PC-9 (cell line): ENCODE measurements around the gene TLCD3B. TPM values are rescaled to one million over a fixed set of nuclear protein-coding genes. Genes with fewer than 3 reads are reported as not detected.
A peak's percentile ranks its signal among the peaks of the same experiment; 100 is the strongest.

Experiments used
- BruUV-seq: library from RNA; stranded (reverse); fragments of 400-500 nt; replicated peaks from 2 replicates; lab custom pipeline; 2021; lab: Mats Ljungman, UMichigan
- CTCF ChIA-PET: fragments of 300-600 bp; sonication (Branson Sonifier 250); formaldehyde crosslinking; loops from one replicate; lab custom pipeline; 2022; ENCODE audit warnings: antibody characterized with exemption; lab: Charles Lee
- POLR2A ChIA-PET: fragments of 300-600 bp; sonication (Branson Sonifier 250); formaldehyde crosslinking; loops from one replicate; lab custom pipeline; 2022; ENCODE audit warnings: antibody characterized with exemption; ENCODE audit not compliant: unreplicated experiment; lab: Charles Lee
- DNase-seq, 2 experiments: peaks; one replicate each; pipeline versions ENCODE4 v3.0.0 to v3.0.0-alpha.2; 2015 to 2022; ENCODE audit warnings: mixed read lengths in 1 of 2
- H2AFZ ChIP-seq: fragments of 200-600 bp; sonication (generic); 2 replicates; pipeline ENCODE4 v1.8.1; 2017; ENCODE audit warnings: antibody characterized with exemption
- H3F3A ChIP-seq: fragments of 200-600 bp; sonication (generic); 2 replicates; pipeline ENCODE4 v1.8.1; 2017; ENCODE audit warnings: antibody characterized with exemption, mild to moderate bottlenecking, low read depth; ENCODE audit not compliant: insufficient read depth
- H3K27ac ChIP-seq: fragments of 200-600 bp; sonication (generic); 2 replicates; pipeline ENCODE4 v1.6.1; 2016; ENCODE audit warnings: mixed run types
- H3K27me3 ChIP-seq: fragments of 200-600 bp; sonication (generic); 2 replicates; pipeline ENCODE4 v1.6.1; 2016; ENCODE audit warnings: low read depth, mixed run types; ENCODE audit not compliant: insufficient read depth
- H3K36me3 ChIP-seq: fragments of 200-600 bp; sonication (generic); 2 replicates; pipeline ENCODE4 v1.6.1; 2016; ENCODE audit warnings: low read depth, mixed run types
- H3K4me1 ChIP-seq: fragments of 200-600 bp; sonication (generic); replicated peaks from 2 replicates; pipeline ENCODE4 v1.6.1; 2016; ENCODE audit warnings: mixed run types; ENCODE audit not compliant: insufficient read depth
- H3K4me2 ChIP-seq: fragments of 200-600 bp; sonication (generic); 2 replicates; pipeline ENCODE4 v1.6.1; 2017; ENCODE audit warnings: mixed run types
- H3K4me3 ChIP-seq: fragments of 200-600 bp; sonication (generic); 2 replicates; pipeline ENCODE4 v1.6.1; 2016; ENCODE audit warnings: mixed run types
- H3K79me2 ChIP-seq: fragments of 200-600 bp; sonication (generic); 2 replicates; pipeline ENCODE4 v1.6.1; 2017; ENCODE audit warnings: low read depth, mixed run types
- H3K9me2 ChIP-seq: fragments of 200-600 bp; sonication (generic); 2 replicates; pipeline ENCODE4 v1.8.1; 2017; ENCODE audit warnings: mild to moderate bottlenecking; ENCODE audit not compliant: insufficient read depth
- H3K9me3 ChIP-seq: fragments of 200-600 bp; sonication (generic); 2 replicates; pipeline ENCODE4 v1.8.1; 2016; ENCODE audit warnings: low read depth; ENCODE audit not compliant: insufficient read depth
- H4K20me1 ChIP-seq: fragments of 200-600 bp; sonication (generic); 2 replicates; pipeline ENCODE4 v1.8.1; 2017; ENCODE audit not compliant: insufficient read depth
- CTCF ChIP-seq: fragments of 200-600 bp; sonication (generic); conservative IDR thresholded peaks from 2 replicates; pipeline ENCODE4 v1.6.1; 2017; ENCODE audit warnings: mixed run types, antibody characterized with exemption, mild to moderate bottlenecking, moderate library complexity
- EZH2 ChIP-seq: fragments of 200-600 bp; sonication (generic); IDR thresholded peaks from 2 replicates; pipeline ENCODE4 v1.8.0; 2017; ENCODE audit warnings: antibody characterized with exemption, low read depth
- intact Hi-C: fragments of 100-400 bp; cut with micrococcal nuclease; formaldehyde crosslinking; loops from one replicate; pipeline ENCODE4 v1.10.0; 2022; ENCODE audit not compliant: unreplicated experiment
- total RNA-seq: library from RNA; stranded (reverse); gene quantifications from 2 replicates; pipeline ENCODE4 v1.2.3, GENCODE V29; 2021

The TLCD3B gene
- total RNA-seq, 1 experiment from 2014 or later = 5.8 TPM

GRCh38 chr16:30040221-30040620, 9.2 kb upstream of the TLCD3B start:
- Histone ChIP-seq H3K9me3 (no peaks in the 10 kb centered on the region), H3K79me2 (no peaks in the 10 kb centered on the region), H3K27me3 (no peaks in the 10 kb centered on the region), H3K27ac (no peak overlapping the region), H3K9me2 (no peaks in the 10 kb centered on the region), H4K20me1 (no peaks in the 10 kb centered on the region), H3F3A (no peaks in the 10 kb centered on the region), H3K36me3 (no peaks in the 10 kb centered on the region), H2AFZ (no peak overlapping the region), H3K4me3 (no peak overlapping the region), H3K4me2 (no peak overlapping the region), H3K4me1 (0 out of 2 replicates have a peak, but pooled peaks cover 3% of the 10 kb centered on the region)
- TF ChIP-seq CTCF (no peak), EZH2 (no peak)
- ChIA-PET POLR2A (interaction anchor here (0.5 kb wide), 1 partner anchor 10 kb away, joined by 7 read pairs; no protein-coding TSS in a partner anchor), CTCF (interaction anchor here (0.6 to 0.9 kb wide), 4 partner anchors 9 to 640 kb away, joined by 3 to 6 read pairs (median 4); partner anchors contain the start of gene TLCD3B)
- DNase-seq = no peak
- BruUV-seq = no TSS peak
- intact Hi-C loops = no loop called here

- H3K79me2 ChIP-seq = no peaks in the 10 kb centered on the region
- intact Hi-C loops = no loop called here
- no peak for TF ChIP-seq EZH2
- TF ChIP-seq CTCF = no peak
- no peak overlapping the region for H3K27ac ChIP-seq
- ChIA-PET CTCF (no interaction called here), POLR2A (no interaction called here)
- H3K36me3 ChIP-seq = no peaks in the 10 kb centered on the region
- H3K9me2 ChIP-seq = no peaks in the 10 kb centered on the region
- peaks cover 34% of the 10 kb centered on the region for H3K27me3 ChIP-seq
- 0 out of 2 replicates have a peak, but pooled peaks cover 2% of the 10 kb centered on the region for H3F3A ChIP-seq
- H3K9me3 ChIP-seq = no peaks in the 10 kb centered on the region
- no peaks in the 10 kb centered on the region for H4K20me1 ChIP-seq
- no peaks in the 10 kb centered on the region for H3K4me1 ChIP-seq
- DNase-seq = no peak
- no TSS peak for BruUV-seq
- H2AFZ ChIP-seq = no peak overlapping the region
- H3K4me2 ChIP-seq = no peak overlapping the region
- no peak overlapping the region for H3K4me3 ChIP-seq
Observed at GRCh38 chr16:30033270-30033669, 2.2 kb upstream of the TLCD3B start.

- H3F3A ChIP-seq = 0 out of 2 replicates have a peak, but pooled peaks cover 5% of the 10 kb centered on the region
- TF ChIP-seq CTCF = peak; percentile 99
- no peak for TF ChIP-seq EZH2
- H3K27me3 ChIP-seq = peaks cover 42% of the 10 kb centered on the region
- POLR2A ChIA-PET = interaction anchor here (0.5 to 0.6 kb wide), 2 partner anchors 138 to 385 kb away, joined by 3 to 13 read pairs; no protein-coding TSS in a partner anchor
- DNase-seq = peak; percentile 66 to 72
- H3K27ac ChIP-seq = no peak overlapping the region
- no peaks in the 10 kb centered on the region for H3K36me3 ChIP-seq
- no peak overlapping the region for H2AFZ ChIP-seq
- no peaks in the 10 kb centered on the region for H3K9me3 ChIP-seq
- H4K20me1 ChIP-seq = no peaks in the 10 kb centered on the region
- no peak overlapping the region for H3K4me2 ChIP-seq
- CTCF ChIA-PET = interaction anchor here (0.5 to 1.5 kb wide), 10 partner anchors 7 to 1170 kb away, joined by 3 to 10 read pairs (median 4); partner anchors contain the start of gene C16orf92
- no TSS peak for BruUV-seq
- intact Hi-C loops = no loop called here
- H3K9me2 ChIP-seq = no peaks in the 10 kb centered on the region
- no peaks in the 10 kb centered on the region for H3K79me2 ChIP-seq
- H3K4me1 ChIP-seq = no peaks in the 10 kb centered on the region
- H3K4me3 ChIP-seq = no peak overlapping the region
Observed at GRCh38 chr16:30032083-30032819, 1.2 kb upstream of the TLCD3B start.
